ENCODE results near the gene ALDH3B1.

The ALDH3B1 gene

DNA sequence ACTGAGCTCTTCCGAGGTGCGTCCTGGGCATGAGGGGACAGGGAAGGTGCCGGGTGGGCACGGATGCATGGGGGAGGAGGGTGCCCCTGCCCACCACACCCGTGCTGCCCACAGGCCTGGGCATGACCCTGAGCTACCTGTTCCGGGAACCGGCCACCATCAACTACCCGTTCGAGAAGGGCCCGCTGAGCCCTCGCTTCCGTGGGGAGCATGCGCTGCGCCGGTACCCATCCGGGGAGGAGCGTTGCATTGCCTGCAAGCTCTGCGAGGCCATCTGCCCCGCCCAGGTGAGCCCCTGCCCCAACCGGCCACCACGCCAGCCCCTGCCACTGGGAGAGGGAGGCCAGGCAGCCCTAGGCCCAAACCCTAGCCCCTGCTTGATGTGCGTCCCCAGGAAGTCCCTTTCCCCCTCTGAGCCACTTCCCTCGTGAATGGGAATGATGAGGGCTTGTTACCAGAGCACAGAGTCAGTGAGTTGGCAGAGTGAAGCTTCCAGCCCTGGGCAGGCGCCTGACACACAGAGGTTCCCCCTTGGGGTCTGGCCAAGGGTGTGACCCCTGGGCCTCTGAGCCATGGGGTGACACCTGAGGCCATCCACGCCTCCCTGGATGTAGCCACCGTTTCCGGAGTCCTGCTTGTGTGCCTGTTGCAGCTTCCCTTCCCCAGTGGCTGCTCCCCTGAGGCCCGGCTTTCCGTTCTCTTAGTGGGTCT lies 23.0 kb downstream of the ALDH3B1 start:
- DNase-seq, result no peak

GRCh38 chr11:68033708-68034045 lies 23.6 kb downstream of the ALDH3B1 start:
- no peak for DNase-seq

- DNase-seq, result no peak
Measured at GRCh38 chr11:68035266-68035876, 25.2 kb downstream of the ALDH3B1 start.

GRCh38 chr11:68036141-68036716 lies 26.1 kb downstream of the ALDH3B1 start:
- DNase-seq, result no peak

DNA sequence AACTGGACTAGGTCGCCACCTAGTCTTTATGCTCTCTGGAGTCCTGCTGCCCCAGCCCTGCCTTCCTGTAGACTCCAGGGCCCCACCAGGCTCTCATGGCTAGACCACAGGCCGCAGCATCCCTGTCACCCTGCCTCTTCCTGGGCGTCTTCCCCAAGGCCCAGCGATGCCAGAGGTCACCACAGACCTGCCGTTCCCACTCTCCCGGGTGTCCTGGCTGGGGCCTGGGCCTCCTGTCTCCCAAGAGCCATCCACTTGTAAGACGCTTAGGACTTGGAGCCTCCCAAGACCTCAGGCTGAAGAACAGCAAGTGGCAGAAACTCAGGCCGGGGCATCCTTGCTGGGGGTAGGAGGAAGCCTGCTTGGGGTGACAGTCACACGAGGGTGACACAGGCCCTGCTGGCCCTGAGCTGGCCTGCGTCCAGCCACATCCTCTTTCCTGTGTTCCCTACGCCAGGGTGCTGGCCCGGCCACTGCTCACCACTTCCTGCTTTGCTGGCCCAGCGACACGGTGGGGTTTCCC lies 26.7 kb downstream of the ALDH3B1 start:
- no peak for DNase-seq

GRCh38 chr11:68037411-68038225 lies 27.5 kb downstream of the ALDH3B1 start:
- no peak for DNase-seq

DNA sequence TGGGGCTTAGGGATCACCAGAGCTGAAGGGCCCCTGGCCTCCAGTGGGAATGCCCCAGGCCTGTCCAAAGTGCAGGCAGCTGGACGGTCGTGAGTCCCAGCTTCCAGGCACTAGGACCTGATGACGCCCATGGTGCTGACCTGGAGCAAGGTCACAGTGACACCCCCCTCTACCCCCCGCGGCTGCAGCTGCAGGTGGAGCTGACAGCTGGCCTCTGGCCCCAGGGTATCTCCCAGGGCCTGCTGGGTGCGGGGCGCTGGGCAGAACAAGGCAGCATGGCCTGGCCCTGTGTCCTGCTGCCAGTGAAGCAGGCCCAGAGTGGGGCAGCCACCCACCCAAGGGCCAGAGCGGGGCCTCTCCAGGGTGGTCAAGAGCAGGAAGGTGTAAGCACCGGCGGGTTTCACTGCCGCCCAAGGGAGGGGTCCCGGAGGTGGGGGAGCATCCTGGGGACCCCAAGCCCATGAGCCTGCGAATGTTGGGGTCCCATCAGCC lies 28.1 kb downstream of the ALDH3B1 start:
- DNase-seq, result no peak

- DNase-seq, result peak; percentile 56
Measured at GRCh38 chr11:68038718-68039525, 28.8 kb downstream of the ALDH3B1 start, which contains the start of gene TCIRG1. Gene TCIRG1, plus strand, starts transcription at chr11:68039025. Its CDS starts 2,247 bp downstream, at chr11:68041272.

DNA sequence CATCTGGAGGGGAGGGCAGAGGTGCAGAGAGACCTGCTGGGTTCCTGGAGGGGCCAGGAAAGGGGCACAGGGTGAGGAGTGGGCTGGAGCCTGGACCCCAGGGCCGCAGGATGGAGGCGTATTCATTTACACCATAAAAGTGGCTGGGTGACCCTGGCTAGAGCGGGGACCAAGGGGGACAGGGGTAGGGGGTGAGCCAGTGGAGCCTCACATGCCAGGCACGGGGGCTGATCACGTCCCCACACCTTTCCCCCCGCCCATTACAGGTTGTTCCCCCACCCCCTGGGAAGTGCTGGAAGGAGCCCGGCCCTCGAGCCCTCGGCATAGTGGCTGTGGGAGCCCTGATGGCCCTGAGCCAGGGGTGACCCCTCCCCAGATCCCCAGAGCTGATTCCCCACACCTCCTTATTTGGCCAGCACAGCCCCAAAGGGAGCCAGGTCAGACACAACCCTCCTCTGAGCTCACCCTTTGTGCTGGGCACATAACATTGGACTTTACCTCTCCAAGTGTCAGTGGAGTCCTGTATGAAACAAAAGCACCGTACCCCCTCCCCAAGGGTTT lies 29.5 kb downstream of the ALDH3B1 start:
- no peak for DNase-seq

DNA sequence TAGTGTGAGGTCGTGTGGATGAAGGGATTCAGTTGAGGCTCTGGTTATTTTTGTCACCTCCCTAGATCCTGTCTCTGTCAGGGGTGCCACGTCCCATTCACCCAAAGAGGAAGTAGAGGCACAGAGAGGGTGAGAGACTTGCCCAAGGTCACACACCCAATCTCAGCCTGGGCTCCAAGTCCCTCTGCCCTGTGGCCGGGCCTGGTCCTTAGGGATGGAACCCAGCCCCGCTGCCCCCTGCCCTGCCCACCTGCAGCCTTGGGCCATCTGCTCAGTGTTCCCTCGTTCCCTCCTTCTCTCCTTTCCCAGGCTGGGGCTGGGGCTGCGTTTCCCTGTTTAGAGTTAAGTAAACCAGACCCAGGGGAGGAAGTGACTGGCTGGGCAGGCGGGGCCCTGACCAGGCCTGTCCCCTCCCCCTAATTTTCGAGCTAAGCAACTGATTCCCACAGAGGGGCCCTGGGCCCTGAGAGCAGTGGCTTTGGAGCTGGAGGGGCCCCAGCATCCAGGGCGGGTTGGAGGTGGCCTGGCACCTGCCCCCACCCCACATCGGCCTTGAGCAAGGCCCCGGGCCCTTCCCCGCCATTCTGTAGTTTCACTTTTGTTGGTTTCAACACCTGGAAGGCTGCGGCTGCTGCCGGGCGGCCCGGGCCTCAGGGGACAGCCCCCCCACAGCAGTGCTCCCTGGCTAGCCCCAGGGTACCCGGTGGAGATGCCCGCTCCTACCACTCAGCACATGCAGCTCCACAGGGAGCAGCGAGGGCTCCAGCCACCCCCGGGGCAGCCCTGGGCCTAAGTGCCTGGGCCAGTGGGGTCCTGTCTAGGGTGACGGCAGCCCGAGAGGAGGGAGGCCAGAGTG lies 30.2 kb downstream of the ALDH3B1 start:
- peak; percentile 51 for DNase-seq

DNA sequence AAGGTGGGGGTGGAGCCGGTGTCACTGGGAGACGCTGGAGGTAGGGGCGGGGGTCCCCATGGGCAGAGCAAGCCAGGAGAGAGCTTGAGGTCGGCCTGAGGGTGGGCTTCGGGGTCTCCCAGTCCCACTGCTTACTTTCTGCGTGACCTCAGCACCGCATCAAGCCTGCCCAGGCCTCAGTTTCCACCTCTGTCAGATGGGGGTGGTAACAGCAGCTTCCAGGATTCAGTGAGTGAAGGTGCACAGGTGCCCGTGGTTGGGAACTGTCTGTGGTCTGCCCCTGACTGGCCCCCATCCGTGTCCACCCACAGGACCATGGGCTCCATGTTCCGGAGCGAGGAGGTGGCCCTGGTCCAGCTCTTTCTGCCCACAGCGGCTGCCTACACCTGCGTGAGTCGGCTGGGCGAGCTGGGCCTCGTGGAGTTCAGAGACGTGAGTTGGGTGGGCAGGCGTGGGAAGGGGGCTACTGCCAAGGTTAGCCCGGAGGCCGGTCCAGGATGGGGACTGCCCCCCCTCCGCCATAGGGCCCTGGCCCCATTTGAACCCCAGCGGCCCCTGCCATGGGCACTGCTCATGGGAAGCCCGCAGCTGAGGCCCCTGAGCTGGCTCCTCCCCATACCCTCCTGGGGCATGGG lies 30.9 kb downstream of the ALDH3B1 start:
- no peak for DNase-seq

- DNase-seq, result no peak
Measured at GRCh38 chr11:68041617-68042218, 31.6 kb downstream of the ALDH3B1 start.

DNA sequence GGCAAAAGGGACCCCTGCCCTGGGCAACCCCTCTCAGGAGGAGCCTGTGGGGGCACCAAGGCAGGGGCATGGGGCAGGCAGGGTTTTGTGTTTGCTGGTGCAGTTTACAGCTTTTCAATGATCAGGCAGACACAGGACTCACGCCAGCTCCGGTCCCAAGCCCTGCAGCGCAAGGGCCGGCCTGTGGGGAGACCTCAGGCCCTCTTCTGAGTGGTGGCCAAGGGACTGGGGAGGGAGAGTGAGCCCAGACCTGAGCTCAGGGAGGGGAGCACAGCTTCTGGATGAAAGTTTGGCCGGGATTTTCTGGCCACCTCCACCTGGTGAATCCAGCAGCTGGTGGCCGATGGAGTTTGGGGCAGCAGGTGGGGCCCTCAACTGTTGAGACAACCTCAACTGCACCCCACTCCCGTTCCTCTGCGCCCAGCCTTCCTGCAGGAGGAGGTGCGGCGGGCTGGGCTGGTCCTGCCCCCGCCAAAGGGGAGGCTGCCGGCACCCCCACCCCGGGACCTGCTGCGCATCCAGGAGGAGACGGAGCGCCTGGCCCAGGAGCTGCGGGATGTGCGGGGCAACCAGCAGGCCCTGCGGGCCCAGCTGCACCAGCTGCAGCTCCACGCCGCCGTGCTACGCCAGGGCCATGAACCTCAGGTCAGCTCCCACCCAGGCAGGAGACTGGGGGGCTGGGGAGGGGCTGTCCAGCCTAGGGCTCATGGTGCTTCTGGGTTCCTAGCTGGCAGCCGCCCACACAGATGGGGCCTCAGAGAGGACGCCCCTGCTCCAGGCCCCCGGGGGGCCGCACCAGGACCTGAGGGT lies 32.3 kb downstream of the ALDH3B1 start:
- no peak for DNase-seq

DNA sequence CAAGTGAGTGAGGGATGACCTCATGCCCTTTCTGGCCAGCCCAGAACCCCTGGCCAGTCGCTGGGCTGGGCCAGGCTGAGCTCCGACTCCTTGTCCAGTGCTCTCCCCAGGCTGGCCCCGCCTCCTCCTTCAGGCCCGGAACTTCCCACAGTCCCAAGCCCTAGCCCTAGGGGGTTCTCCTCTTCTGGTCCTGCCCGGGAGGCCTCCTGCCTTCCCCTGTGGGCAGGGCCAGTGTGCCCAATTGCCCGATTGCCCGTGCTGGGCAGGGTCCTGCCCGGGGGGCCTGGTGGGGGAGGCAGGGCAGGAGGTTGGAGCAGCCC lies 32.9 kb downstream of the ALDH3B1 start:
- DNase-seq, result no peak

GRCh38 chr11:68043349-68044144 lies 33.4 kb downstream of the ALDH3B1 start:
- DNase-seq, result no peak

DNA sequence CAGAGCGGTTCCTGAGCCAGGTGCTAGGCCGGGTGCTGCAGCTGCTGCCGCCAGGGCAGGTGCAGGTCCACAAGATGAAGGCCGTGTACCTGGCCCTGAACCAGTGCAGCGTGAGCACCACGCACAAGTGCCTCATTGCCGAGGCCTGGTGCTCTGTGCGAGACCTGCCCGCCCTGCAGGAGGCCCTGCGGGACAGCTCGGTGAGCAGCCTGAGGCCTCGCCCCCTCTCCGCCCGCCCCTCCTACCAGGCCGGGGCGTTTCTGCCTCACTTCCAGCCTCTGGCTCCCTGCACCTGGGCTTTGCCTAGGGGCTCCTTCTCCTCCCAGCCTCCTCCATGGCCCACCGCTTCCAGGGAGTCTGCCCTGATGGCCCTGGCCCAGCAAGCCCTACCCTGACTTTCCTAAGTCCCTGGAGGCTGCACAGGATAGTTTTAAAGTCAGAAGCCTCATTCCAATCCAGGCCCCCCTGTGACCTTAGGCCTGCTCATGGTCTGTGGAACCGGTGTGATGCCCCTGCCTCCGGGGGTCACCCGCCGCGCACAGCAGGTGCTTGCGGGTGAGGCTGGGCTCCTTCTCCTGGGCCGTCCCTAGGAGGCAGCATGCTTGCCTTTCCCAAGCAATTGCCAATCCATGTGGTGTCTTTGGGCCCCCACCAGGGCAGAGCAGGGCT lies 34.2 kb downstream of the ALDH3B1 start:
- no peak for DNase-seq

- no peak for DNase-seq
Measured at GRCh38 chr11:68044898-68045351, 34.8 kb downstream of the ALDH3B1 start.
